Measurements from ENCODE around the gene TIMP2. TPM values are rescaled to one million over a fixed set of nuclear protein-coding genes. Genes with fewer than 3 reads are reported as not detected.

Gene TIMP2
- total and polyA plus RNA-seq, 5 experiments from 2014 or later: 0.22 to 7.3 (median 0.75) TPM

DNA sequence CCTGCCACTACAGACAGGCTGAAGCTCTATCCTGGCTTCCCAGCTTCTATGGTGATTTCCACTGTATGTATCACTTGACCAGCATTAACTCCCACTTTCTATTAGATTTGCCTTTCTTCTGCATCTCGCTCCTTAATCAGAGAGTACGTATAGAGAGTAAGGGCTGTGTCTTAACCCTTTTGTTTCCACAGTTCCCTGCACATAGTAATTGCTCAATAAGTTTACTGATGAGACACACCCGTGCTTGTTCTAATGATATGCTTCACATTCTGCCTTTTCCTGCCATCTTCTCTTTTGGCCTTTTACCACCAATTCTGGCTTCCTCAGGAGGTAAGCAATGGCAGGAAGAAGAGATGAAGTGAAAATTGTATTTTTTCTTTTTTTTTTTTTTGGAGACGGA lies 64.0 kb downstream of the TIMP2 start:
- Mint-ChIP-seq H3K36me3 (no peaks in the 10 kb centered on the region), H3K4me1 (peaks cover 0 to 7% (median 5%) of the 10 kb centered on the region in 4 donors), H3K27ac (peak overlapping the region in 1 of 10 donors; percentile 45), H3K9me3 (no peaks in the 10 kb centered on the region), H3K27me3 (peaks cover 0 to 2% (median 0%) of the 10 kb centered on the region in 5 donors), H3K4me3 (no peak overlapping the region)
- POLR2A ChIA-PET: interaction anchor here (0.5 kb wide), 1 partner anchor 182 kb away, joined by 3 read pairs; no protein-coding TSS in a partner anchor
- DNase-seq (no peak), ATAC-seq (no peak)

DNA sequence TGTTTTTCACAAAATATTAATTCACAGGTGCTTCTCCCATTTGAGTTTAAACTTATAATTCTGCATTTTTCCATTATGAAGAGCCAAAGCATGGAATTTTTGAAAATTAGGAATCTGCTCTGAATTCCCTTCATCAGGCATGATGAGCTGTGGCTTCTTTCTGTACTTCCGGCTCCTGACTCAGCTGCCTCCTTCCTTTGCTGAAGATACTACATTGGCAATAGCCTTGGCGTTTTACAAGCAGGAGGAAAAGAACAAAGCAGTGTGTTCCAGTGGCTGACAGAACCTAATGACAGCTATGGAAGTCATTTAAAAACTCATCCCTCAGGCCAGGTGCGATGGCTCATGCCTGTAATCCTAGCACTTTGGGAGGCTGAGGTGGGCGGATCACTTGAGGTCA lies 66.1 kb downstream of the TIMP2 start:
- H3K36me3 Mint-ChIP-seq: peaks cover 0 to 2% (median 0%) of the 10 kb centered on the region in 3 donors
- ATAC-seq (no peak), DNase-seq (no peak)
- H3K9me3 Mint-ChIP-seq: no peaks in the 10 kb centered on the region
- no peaks in the 10 kb centered on the region for H3K27me3 Mint-ChIP-seq
- H3K27ac Mint-ChIP-seq: no peak overlapping the region
- H3K4me3 Mint-ChIP-seq: no peak overlapping the region
- POLR2A ChIA-PET: no interaction called here
- peaks cover 0 to 4% (median 2%) of the 10 kb centered on the region in 4 donors for H3K4me1 Mint-ChIP-seq

DNA sequence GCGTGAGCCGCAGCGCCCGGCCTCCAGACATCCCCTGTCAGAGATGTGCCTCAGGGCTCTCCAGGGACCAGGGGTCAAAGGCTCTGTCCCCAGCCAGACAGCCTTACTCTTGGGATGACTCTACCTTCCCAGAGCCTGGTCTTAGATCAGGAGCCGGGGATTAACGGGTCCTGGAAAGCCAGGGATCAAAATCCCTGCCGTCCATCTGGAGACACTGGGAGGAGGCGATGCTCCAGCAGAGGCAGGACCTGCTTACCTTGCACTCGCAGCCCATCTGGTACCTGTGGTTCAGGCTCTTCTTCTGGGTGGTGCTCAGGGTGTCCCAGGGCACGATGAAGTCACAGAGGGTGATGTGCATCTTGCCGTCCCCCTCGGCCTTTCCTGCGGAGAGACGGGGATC lies 67.9 kb downstream of the TIMP2 start:
- POLR2A ChIA-PET: no interaction called here
- Mint-ChIP-seq H3K4me1 (peaks cover 0 to 4% (median under 1%) of the 10 kb centered on the region in 4 donors), H3K9me3 (no peaks in the 10 kb centered on the region), H3K27ac (peak overlapping the region in 1 of 10 donors; percentile 22), H3K36me3 (peaks cover 0 to 2% (median 0%) of the 10 kb centered on the region in 3 donors), H3K27me3 (no peaks in the 10 kb centered on the region), H3K4me3 (no peak overlapping the region)
- ATAC-seq (no peak), DNase-seq (no peak)

DNA sequence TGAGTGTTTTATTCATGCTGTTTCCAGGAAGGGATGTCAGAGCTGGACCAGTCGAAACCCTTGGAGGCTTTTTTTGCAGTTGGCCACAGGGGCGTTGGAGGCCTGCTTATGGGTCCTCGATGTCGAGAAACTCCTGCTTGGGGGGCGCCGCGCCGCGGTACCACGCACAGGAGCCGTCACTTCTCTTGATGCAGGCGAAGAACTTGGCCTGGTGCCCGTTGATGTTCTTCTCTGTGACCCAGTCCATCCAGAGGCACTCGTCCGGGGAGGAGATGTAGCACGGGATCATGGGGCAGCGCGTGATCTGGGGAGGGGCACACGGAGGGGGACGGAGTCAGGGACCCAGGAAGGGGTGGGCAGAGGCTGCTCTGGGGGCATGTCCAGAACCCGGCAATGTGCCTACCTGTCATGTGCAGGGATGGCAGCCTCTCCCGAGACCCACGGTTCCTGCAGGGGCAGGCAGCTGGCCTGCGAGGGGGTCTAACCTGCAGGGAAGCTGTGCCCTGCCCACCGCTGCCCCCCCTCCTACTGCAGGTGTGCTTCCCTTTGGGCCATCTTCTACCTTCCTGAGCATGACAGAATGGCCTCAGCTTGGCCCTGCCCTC lies 69.5 kb downstream of the TIMP2 start:
- DNase-seq (no peak), ATAC-seq (no peak)
- no peaks in the 10 kb centered on the region for H3K9me3 Mint-ChIP-seq
- H3K4me1 Mint-ChIP-seq: no peaks in the 10 kb centered on the region
- H3K36me3 Mint-ChIP-seq: peaks cover 0 to 2% (median 0%) of the 10 kb centered on the region in 3 donors
- POLR2A ChIA-PET: no interaction called here
- H3K4me3 Mint-ChIP-seq: no peak overlapping the region
- H3K27me3 Mint-ChIP-seq: no peaks in the 10 kb centered on the region
- no peak overlapping the region for H3K27ac Mint-ChIP-seq

DNA sequence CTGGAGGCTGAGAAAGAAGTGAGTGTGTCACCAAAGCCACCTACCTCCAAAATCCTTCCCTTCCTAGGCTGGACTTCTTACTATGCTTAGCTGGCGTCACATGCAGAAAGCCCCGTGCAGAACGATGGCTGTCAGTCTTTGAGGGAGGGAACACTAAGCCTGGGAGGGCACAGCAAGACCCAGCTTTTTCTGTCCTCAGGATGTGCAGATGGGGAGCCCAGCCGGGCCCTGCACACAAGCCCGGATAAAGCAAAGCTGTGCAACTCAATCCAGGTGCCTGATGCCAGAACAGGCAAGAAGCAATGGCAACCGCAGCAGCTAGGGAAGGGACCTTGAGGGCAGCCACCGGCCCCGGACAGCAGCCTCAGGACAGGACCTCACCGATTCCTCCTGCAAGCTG lies 70.7 kb downstream of the TIMP2 start:
- no peak for DNase-seq
- H3K4me1 Mint-ChIP-seq: no peaks in the 10 kb centered on the region
- no peaks in the 10 kb centered on the region for H3K27me3 Mint-ChIP-seq
- ATAC-seq: no peak
- no peaks in the 10 kb centered on the region for H3K9me3 Mint-ChIP-seq
- POLR2A ChIA-PET: no interaction called here
- peak overlapping the region in 1 of 10 donors; percentile 14 for H3K27ac Mint-ChIP-seq
- peaks cover 0 to 2% (median 0%) of the 10 kb centered on the region in 3 donors for H3K36me3 Mint-ChIP-seq
- no peak overlapping the region for H3K4me3 Mint-ChIP-seq

DNA sequence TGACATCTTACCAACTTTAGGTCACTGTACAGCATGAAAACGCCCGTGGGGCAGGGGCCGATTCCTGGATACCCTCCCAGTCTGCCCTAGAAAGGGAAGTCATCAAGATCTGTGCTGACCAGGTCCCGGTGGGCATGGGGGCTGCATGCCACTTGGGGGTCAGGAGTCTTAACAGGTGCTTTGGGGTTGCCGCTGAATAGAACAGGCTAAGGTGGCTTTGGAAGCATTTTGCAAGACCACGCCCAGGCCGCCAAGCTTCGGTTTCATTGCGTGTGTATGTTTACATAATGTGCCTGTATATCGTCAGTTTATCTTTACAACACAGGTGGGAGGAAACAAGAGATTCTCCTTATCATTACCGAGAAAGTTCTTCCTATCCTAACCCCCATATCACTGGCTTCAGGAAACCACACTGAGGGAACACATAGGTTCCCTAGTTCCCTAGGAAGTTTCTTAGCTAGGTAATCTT lies 71.2 kb downstream of the TIMP2 start:
- POLR2A ChIA-PET: no interaction called here
- no peak overlapping the region for H3K27ac Mint-ChIP-seq
- H3K9me3 Mint-ChIP-seq: no peaks in the 10 kb centered on the region
- no peak for ATAC-seq
- peaks cover 0 to 2% (median 0%) of the 10 kb centered on the region in 3 donors for H3K36me3 Mint-ChIP-seq
- H3K4me1 Mint-ChIP-seq: no peaks in the 10 kb centered on the region
- no peaks in the 10 kb centered on the region for H3K27me3 Mint-ChIP-seq
- no peak for DNase-seq
- no peak overlapping the region for H3K4me3 Mint-ChIP-seq

DNA sequence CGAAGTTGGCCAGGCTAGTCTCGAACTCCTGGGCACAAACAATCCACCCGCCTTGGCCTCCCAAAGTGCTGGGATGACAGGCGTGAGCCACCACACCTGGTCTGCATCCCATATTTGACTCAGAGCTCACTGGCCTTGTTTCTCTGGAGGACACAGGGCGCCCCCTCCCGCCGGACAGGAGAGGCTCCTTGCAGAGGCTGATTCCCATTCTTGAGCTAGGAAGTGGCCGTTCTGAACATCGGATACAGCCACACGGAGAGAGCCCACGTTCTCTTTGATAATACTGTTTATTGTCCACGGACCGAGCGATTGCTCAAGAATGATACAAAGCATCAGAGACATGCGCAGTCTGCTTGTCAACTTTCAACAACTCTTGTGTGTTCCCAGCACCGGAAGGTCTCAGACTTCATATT lies 72.5 kb downstream of the TIMP2 start:
- no peaks in the 10 kb centered on the region for H3K27me3 Mint-ChIP-seq
- H3K4me3 Mint-ChIP-seq: no peak overlapping the region
- no peaks in the 10 kb centered on the region for H3K4me1 Mint-ChIP-seq
- POLR2A ChIA-PET: no interaction called here
- no peaks in the 10 kb centered on the region for H3K9me3 Mint-ChIP-seq
- peak overlapping the region in 1 of 10 donors; percentile 43 for H3K27ac Mint-ChIP-seq
- no peak for DNase-seq
- ATAC-seq: no peak
- H3K36me3 Mint-ChIP-seq: peaks cover 0 to 2% (median 0%) of the 10 kb centered on the region in 3 donors

DNA sequence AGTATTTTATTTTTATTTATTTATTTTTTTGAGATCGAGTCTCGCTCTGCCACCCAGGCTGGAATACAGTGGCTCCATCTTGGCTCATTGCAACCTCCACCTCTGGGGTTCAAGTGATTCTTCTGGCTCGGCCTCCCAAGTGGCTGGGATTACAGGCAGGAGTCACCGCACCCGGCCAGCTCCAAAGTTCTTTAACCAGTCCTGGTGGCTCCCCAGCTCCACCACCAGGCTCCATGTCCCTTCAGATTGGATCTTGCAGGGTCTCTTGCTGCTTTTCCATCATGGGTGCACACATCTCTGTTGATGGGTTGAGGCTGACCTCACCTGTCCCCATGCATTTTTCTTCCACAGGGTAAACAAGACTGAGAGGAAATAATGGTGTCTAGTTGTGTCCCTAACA lies 76.2 kb downstream of the TIMP2 start:
- DNase-seq (no peak), ATAC-seq (no peak)
- Mint-ChIP-seq H3K36me3 (no peaks in the 10 kb centered on the region), H3K4me1 (peaks cover 0 to 7% (median 2%) of the 10 kb centered on the region in 4 donors), H3K27me3 (no peaks in the 10 kb centered on the region), H3K27ac (no peak overlapping the region), H3K9me3 (no peaks in the 10 kb centered on the region), H3K4me3 (no peak overlapping the region)
- POLR2A ChIA-PET: no interaction called here

DNA sequence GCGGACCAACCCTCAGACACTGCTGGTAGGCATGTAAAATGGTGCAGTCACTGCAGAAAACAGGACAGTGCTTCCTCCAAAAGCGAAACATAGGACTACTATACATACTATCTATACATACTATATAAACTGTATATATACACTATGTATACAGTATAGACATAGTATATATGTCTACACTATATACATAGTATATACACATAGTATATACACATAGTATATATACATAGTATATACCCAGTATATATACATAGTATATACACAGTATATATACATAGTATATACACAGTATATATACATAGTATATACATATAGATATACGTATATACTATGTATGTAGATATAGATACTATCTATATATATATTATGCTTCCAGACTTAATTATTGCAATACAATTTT lies 78.1 kb downstream of the TIMP2 start:
- Mint-ChIP-seq H3K4me3 (no peak overlapping the region), H3K9me3 (no peaks in the 10 kb centered on the region), H3K4me1 (peaks cover 2 to 12% (median 7%) of the 10 kb centered on the region in 4 donors), H3K36me3 (no peaks in the 10 kb centered on the region), H3K27me3 (no peaks in the 10 kb centered on the region), H3K27ac (no peak overlapping the region)
- POLR2A ChIA-PET: interaction anchor here (0.6 kb wide), 1 partner anchor 547 kb away, joined by 3 read pairs; no protein-coding TSS in a partner anchor
- no peak for DNase-seq
- ATAC-seq: no peak

DNA sequence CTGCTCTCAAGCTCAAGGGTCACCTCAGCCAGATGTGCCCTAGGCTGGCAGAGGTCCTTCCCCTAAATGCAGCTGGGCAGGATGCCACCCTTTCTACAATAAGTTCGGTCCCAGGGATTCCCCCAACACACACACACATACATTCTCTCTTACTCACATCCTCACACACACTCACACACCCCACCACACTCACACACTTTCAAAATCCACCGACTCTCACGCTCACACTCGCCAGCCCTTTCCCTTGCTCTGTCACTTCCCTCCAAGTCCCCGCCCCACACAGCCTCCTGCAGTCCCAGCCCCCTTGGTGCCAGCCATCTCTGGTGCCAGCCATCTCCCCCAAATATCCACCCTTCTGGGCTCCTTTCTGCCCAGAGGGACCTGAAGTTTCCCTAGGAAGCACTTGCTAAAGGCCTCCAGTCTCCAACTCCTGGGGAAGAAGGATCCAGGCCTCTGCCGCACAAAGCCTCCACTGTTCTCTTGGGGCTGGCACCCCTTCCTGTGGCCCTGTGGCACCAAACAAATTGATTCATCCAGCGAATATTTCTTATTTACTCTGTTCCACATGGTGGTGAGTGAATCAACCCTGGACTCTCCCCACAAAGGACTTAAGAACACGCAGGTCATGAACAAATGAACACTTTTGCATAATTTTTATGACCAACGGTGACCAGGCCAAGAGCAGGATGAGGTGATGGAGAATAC lies 80.7 kb downstream of the TIMP2 start:
- Mint-ChIP-seq H3K4me1 (peaks cover 7 to 28% (median 20%) of the 10 kb centered on the region in 4 donors), H3K36me3 (no peaks in the 10 kb centered on the region), H3K27me3 (no peaks in the 10 kb centered on the region), H3K9me3 (no peaks in the 10 kb centered on the region), H3K27ac (peak overlapping the region in 6 of 10 donors; percentile 4 to 67 (median 37)), H3K4me3 (no peak overlapping the region)
- DNase-seq (no peak), ATAC-seq (no peak)
- POLR2A ChIA-PET: no interaction called here

DNA sequence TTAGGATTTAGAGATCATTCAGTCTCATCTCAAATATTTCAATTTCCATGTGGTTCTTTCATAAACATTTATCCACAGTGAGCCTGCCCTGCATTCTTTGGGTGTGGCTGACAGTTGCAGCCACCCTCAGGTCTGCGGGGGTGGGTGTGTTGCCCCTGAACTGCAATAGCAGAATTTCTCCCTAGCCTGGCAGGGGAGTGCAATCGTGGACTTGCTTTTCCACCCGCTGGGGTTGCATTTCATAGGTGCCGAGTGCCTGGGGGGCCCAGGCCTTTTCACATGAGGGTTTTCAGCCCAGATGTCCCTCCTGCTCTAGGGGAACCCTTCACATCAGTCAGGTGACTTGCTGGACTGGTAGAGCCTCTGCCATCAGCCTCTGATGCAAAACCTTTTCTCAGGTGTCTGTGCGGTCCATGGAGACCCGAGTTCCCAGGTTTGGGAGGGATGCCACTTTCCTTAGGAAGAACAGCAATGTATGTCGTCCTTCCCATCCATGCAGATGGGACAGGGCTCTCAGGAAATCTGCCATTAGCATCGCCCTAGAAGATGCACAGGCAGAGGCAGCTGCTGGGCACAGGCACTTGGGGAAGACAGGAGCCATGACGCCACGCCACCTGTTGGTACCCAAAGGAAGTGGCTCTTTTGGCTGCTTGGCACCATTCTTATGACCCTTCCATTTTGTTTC lies 82.2 kb downstream of the TIMP2 start:
- ATAC-seq: no peak
- peaks cover 19 to 42% (median 34%) of the 10 kb centered on the region in 4 donors for H3K4me1 Mint-ChIP-seq
- H3K27ac Mint-ChIP-seq: peak overlapping the region; percentile 29 to 98 (median 80)
- no peaks in the 10 kb centered on the region for H3K27me3 Mint-ChIP-seq
- no peaks in the 10 kb centered on the region for H3K9me3 Mint-ChIP-seq
- peak overlapping the region in 2 of 10 donors; percentile 6 to 39 for H3K4me3 Mint-ChIP-seq
- DNase-seq: peak; percentile 16 to 76 (median 52)
- H3K36me3 Mint-ChIP-seq: peaks cover 0 to 7% (median 0%) of the 10 kb centered on the region in 3 donors
- POLR2A ChIA-PET: interaction anchor here (3.0 kb wide), 1 partner anchor 24 kb away, joined by 23 read pairs; no protein-coding TSS in a partner anchor

DNA sequence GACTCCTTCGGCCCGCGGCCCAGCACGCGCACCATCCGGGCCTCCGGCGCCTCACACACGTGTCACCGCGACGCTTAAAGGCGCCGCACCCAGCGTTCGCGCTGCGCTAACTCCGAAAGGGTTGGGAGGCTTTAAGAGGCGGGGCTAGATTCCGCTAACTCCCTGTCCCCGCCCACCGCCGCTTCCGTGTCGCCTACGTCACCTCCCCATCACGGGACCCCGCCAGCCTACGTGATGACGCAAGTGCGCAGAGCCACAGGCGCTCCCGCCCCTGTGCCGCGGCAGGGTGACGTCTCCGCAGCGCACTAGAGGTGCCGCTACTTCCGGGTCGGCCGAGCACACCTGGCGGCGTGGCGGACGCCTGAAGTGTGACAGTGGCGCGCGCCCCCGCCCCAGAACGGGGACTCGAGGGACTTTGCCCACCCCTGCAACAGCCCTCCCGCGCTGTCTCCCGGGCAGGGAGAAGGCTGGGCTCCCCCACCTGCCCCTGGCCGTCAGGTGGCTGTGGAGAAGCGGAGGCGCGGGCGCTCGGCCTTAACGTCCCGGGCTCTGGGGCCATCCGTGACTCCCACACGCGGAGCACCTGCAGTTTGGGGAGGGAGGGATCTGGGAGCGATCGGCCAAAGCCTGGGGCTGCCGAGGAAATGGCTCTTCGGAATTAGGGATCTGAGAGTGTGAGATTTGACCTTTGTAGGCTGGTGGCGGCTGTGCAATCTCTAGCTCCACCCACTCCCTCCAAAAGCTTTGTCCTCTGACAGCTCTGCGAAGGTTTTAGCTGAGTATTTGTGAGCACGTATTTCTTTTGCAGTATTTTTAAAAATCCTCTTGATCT lies 84.2 kb downstream of the TIMP2 start, which contains the start of gene USP36:
TSS of gene USP36 (minus strand) at position 35 of the 832 bp plus-strand sequence. CDS start 4,451 bp downstream, outside the sequence.
- Mint-ChIP-seq H3K9me3 (no peaks in the 10 kb centered on the region), H3K36me3 (peaks cover 2 to 26% (median 5%) of the 10 kb centered on the region in 3 donors), H3K27ac (peak within 1 kb of the TSS; percentile 95 to 99 (median 98)), H3K27me3 (no peaks in the 10 kb centered on the region), H3K4me1 (peaks cover 24 to 63% (median 48%) of the 10 kb centered on the region in 4 donors), H3K4me3 (peak within 1 kb of the TSS; percentile 83 to 99 (median 95))
- POLR2A ChIA-PET: interaction anchor here (1.4 to 3.0 kb wide), 6 partner anchors 22 to 60 kb away, joined by 3 to 23 read pairs (median 4); partner anchors contain the start of gene CYTH1
- ATAC-seq (peak; percentile 84 to 86), DNase-seq (peak; percentile 98 to 100 (median 100))

All from naive thymus-derived CD8-positive, alpha-beta T cell (primary cell).